MCF 10A (cell line): Measurements from ENCODE around the gene ZNF362. TPM values are rescaled to one million over a fixed set of nuclear protein-coding genes. Genes with fewer than 3 reads are reported as not detected.
"Not testable (repeated sequence)": the region's sequence is repeated elsewhere in the genome, so short reads cannot be mapped to it uniquely, and the experiment has no call there.

Experiments
- BruUV-seq: library from RNA; stranded (reverse); fragments of 400-500 nt; replicated peaks from 2 replicates; lab custom pipeline; 2021; lab: Mats Ljungman, UMichigan
- CTCF ChIA-PET: fragments of 300-600 bp; sonication (Branson Sonifier 250); formaldehyde crosslinking; extraction: SDS; loops from one replicate; lab custom pipeline; 2021; ENCODE audit warnings: antibody characterized with exemption, inconsistent platforms; lab: Yijun Ruan, JAX
- POLR2A ChIA-PET: fragments of 300-600, 350-650 bp; sonication (Branson Sonifier 250); formaldehyde crosslinking; extraction: SDS; loops from one replicate; lab custom pipeline; 2020; ENCODE audit warnings: antibody characterized with exemption, inconsistent platforms; lab: Yijun Ruan, JAX
- DNase-seq: peaks from one replicate; pipeline ENCODE4 v3.0.0-alpha.2; 2018; ENCODE audit not compliant: unreplicated experiment
- H3K27ac Mint-ChIP-seq: one replicate; pipeline ENCODE4 v1.8.0; 2022; ENCODE audit warnings: mild to moderate bottlenecking, low read depth, mixed read lengths; ENCODE audit not compliant: unreplicated experiment
- H3K27me3 Mint-ChIP-seq: one replicate; pipeline ENCODE4 v1.8.0; 2022; ENCODE audit warnings: mixed read lengths; ENCODE audit not compliant: insufficient read depth, unreplicated experiment
- H3K36me3 Mint-ChIP-seq: one replicate; pipeline ENCODE4 v1.8.0; 2022; ENCODE audit warnings: mild to moderate bottlenecking, moderate library complexity, mixed read lengths; ENCODE audit not compliant: insufficient read depth, unreplicated experiment
- H3K4me1 Mint-ChIP-seq: one replicate; pipeline ENCODE4 v1.8.0; 2022; ENCODE audit warnings: mixed read lengths; ENCODE audit not compliant: insufficient read depth, unreplicated experiment
- H3K4me3 Mint-ChIP-seq: one replicate; pipeline ENCODE4 v1.8.0; 2022; ENCODE audit warnings: mild to moderate bottlenecking, moderate library complexity, mixed read lengths; ENCODE audit not compliant: unreplicated experiment
- H3K9me3 Mint-ChIP-seq: one replicate; pipeline ENCODE4 v1.8.0; 2022; ENCODE audit warnings: mixed read lengths; ENCODE audit not compliant: unreplicated experiment
- intact Hi-C: fragments of 100-400 bp; cut with micrococcal nuclease; formaldehyde crosslinking; loops from 2 replicates; pipeline ENCODE4 v1.14.1; 2022
- total RNA-seq: library from RNA; stranded (reverse); gene quantifications from 2 replicates; pipeline ENCODE4 v1.2.3, GENCODE V29; 2022
- TF ChIP-seq, protein P1 (sequence below): fragments of 200-600 bp; IDR thresholded peaks from one replicate; pipeline ENCODE4 v1.8.0; 2022; ENCODE audit warnings: antibody characterized with exemption, mild to moderate bottlenecking; ENCODE audit not compliant: unreplicated experiment

Gene ZNF362
- total RNA-seq, 1 experiment from 2014 or later, result 15.8 TPM

DNA sequence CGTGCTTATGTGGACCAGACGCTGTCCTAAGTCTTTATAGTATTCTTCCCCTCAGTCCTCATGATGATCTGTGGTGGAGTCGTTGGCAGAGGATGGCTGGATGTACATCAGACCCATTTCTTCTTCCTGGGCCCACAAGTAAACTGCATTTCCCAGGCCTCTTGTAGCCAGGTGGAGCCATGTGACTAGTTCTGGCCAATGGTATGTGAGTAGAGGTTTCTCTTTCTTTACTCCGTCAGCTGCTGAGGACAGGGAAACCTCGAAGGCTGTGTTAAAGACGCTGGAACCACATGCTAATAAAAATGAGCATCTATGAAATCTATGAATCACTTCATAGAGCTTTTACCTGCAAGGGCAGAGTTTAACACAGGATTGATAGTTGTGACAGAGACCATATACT is 18.7 kb upstream of the ZNF362 start:
- CTCF ChIA-PET, result interaction anchor here (0.6 to 1.4 kb wide), 3 partner anchors 11 to 590 kb away, joined by 3 to 4 read pairs (median 3); no protein-coding TSS in a partner anchor

DNA sequence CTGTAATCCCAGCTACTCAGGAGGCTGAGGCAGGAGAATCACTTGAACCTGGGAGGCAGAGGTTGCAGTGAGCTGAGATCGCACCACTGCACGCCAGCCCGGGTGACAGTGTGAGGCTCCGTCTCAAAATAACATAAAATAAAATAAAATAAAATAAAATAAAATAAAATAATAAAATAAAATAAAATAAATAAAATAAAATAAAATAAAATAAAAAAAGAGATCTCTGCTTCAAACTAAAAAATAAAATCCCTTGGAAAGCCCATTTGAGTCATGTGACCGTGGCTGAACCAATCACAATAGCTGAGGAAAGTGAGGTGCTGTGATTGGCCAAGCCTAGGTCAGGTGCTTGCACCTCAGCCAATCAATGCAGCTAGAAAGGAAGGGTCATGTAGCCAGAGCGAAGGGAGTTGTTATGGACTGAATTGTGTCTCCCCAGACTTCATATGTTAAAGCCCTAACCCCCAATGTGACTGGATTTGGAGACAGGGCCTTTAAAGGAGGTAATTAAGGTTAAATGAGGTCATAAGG is 18.0 kb upstream of the ZNF362 start:
- intact Hi-C loops, result not testable (repeated sequence)

More for the DNA sequence above, 18.7 kb upstream of the ZNF362 start:
- BruUV-seq, result no TSS peak
- no peaks in the 10 kb centered on the region for H3K9me3 Mint-ChIP-seq
- H3K4me1 Mint-ChIP-seq, result peaks cover 4% of the 10 kb centered on the region
- intact Hi-C loops, result no loop called here
- TF ChIP-seq, protein P1, sequence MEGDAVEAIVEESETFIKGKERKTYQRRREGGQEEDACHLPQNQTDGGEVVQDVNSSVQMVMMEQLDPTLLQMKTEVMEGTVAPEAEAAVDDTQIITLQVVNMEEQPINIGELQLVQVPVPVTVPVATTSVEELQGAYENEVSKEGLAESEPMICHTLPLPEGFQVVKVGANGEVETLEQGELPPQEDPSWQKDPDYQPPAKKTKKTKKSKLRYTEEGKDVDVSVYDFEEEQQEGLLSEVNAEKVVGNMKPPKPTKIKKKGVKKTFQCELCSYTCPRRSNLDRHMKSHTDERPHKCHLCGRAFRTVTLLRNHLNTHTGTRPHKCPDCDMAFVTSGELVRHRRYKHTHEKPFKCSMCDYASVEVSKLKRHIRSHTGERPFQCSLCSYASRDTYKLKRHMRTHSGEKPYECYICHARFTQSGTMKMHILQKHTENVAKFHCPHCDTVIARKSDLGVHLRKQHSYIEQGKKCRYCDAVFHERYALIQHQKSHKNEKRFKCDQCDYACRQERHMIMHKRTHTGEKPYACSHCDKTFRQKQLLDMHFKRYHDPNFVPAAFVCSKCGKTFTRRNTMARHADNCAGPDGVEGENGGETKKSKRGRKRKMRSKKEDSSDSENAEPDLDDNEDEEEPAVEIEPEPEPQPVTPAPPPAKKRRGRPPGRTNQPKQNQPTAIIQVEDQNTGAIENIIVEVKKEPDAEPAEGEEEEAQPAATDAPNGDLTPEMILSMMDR, result no peak
- no peak overlapping the region for H3K4me3 Mint-ChIP-seq
- H3K27ac Mint-ChIP-seq, result no peak overlapping the region
- no peak for DNase-seq
- no peaks in the 10 kb centered on the region for H3K36me3 Mint-ChIP-seq
- H3K27me3 Mint-ChIP-seq, result no peaks in the 10 kb centered on the region
- POLR2A ChIA-PET, result interaction anchor here (1.8 kb wide), 1 partner anchor 17 kb away, joined by 5 read pairs; no protein-coding TSS in a partner anchor

DNA sequence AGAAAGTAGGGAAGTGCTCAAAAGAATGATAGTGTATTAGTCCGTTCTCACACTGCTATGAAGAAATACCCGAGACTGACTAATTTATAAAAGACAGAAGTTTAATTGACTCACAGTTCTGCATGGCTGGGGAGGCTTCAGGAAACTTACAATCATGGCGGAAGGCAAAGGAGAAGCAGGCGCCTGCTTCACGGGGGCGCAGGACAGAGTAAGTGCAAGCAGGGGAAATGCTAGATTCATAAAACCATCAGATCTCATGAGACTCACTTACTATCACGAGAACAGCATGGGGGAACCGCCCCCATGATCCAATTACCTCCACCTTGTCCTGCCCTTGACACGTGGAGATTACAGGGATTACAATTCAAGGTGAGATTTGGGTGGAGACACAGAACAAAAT is 16.9 kb upstream of the ZNF362 start:
- H3K27ac Mint-ChIP-seq, result not testable (repeated sequence)

More for the DNA sequence above, 18.0 kb upstream of the ZNF362 start:
- ChIA-PET CTCF (interaction anchor here (0.7 to 1.4 kb wide), 2 partner anchors 11 to 143 kb away, joined by 3 to 4 read pairs; no protein-coding TSS in a partner anchor), POLR2A (interaction anchor here (1.8 kb wide), 1 partner anchor 17 kb away, joined by 5 read pairs; no protein-coding TSS in a partner anchor)
- BruUV-seq, H3K27me3 Mint-ChIP-seq, H3K9me3 Mint-ChIP-seq, H3K27ac Mint-ChIP-seq, H3K36me3 Mint-ChIP-seq, H3K4me1 Mint-ChIP-seq, H3K4me3 Mint-ChIP-seq, DNase-seq: not testable (repeated sequence)

DNA sequence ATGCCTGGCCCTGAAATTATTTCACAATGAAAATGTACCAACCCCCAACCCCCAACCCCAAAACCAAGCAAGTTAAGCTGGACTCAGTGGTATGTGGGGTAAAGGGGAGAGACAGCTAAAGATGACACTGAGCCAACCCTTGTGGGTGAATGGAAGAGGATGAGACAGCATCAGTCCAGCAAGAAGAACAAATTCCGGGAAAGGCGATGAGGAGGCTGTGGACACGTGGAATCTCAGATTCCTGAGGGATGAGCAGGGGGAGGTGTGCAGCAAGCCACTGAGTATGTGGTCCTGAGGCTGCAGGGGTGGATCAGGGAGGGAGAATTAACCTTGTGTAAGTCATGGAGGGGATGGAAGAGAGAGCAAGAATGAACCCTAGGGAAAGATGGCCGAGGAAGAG is 14.4 kb upstream of the ZNF362 start:
- Mint-ChIP-seq H3K4me1 (peaks cover 13% of the 10 kb centered on the region), H3K27me3 (no peaks in the 10 kb centered on the region), H3K4me3 (no peak overlapping the region), H3K9me3 (no peaks in the 10 kb centered on the region), H3K27ac (no peak overlapping the region), H3K36me3 (no peaks in the 10 kb centered on the region)
- CTCF ChIA-PET, result no interaction called here
- BruUV-seq, result no TSS peak
- POLR2A ChIA-PET, result no interaction called here
- TF ChIP-seq, protein P1, result no peak
- intact Hi-C loops, result no loop called here
- DNase-seq, result no peak

More for the DNA sequence above, 16.9 kb upstream of the ZNF362 start:
- H3K36me3 Mint-ChIP-seq, H3K9me3 Mint-ChIP-seq, H3K4me1 Mint-ChIP-seq, DNase-seq, H3K4me3 Mint-ChIP-seq, CTCF ChIA-PET, intact Hi-C loops, POLR2A ChIA-PET, H3K27me3 Mint-ChIP-seq, BruUV-seq: not testable (repeated sequence)

DNA sequence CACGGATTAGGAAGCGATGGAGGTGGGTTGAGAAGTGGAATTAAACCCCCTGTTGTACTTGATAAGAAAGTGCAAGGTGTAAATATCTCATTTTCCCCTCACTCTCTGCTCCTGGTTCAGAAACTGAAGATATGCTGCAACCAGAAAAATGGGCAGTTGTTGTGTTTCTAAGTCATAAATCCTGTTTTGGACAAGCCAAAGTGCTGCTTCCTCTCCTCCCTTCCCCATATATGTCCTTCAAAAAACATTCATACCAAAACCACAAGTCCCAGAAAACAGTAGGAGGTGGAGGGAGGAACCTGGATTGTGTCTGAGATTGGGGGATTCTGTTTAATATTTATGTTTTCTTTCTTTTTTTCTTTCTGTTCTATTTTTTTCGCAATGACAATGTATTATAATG is 13.6 kb upstream of the ZNF362 start:
- H3K36me3 Mint-ChIP-seq, result no peaks in the 10 kb centered on the region
- BruUV-seq, result no TSS peak
- peaks cover 13% of the 10 kb centered on the region for H3K4me1 Mint-ChIP-seq
- no peaks in the 10 kb centered on the region for H3K9me3 Mint-ChIP-seq
- TF ChIP-seq, protein P1, result no peak
- ChIA-PET CTCF (no interaction called here), POLR2A (no interaction called here)
- no peaks in the 10 kb centered on the region for H3K27me3 Mint-ChIP-seq
- no peak overlapping the region for H3K4me3 Mint-ChIP-seq
- H3K27ac Mint-ChIP-seq, result no peak overlapping the region
- intact Hi-C loops, result no loop called here
- no peak for DNase-seq
